ENCODE results near the gene ZNF853.

ZNF853 gene

GRCh38 chr7:6637544-6638229, 22.3 kb downstream of the ZNF853 start:
- DNase-seq, result peak; percentile 84

- DNase-seq, result no peak
Observed at GRCh38 chr7:6639032-6639431, 23.6 kb downstream of the ZNF853 start.

GRCh38 chr7:6639627-6640026, 24.2 kb downstream of the ZNF853 start:
- DNase-seq, result no peak

- DNase-seq, result no peak
Observed at GRCh38 chr7:6640246-6640721, 24.9 kb downstream of the ZNF853 start.

GRCh38 chr7:6641305-6642035, 26.1 kb downstream of the ZNF853 start:
- DNase-seq, result no peak

GRCh38 chr7:6642239-6642839, 26.9 kb downstream of the ZNF853 start:
- no peak for DNase-seq

GRCh38 chr7:6642861-6643640, 27.6 kb downstream of the ZNF853 start:
- DNase-seq, result no peak

GRCh38 chr7:6643915-6644625, 28.7 kb downstream of the ZNF853 start:
- DNase-seq, result no peak

- no peak for DNase-seq
Observed at GRCh38 chr7:6644728-6645127, 29.3 kb downstream of the ZNF853 start.

- no peak for DNase-seq
Observed at GRCh38 chr7:6646465-6646864, 31.1 kb downstream of the ZNF853 start.

GRCh38 chr7:6647080-6647479, 31.7 kb downstream of the ZNF853 start:
- no peak for DNase-seq

GRCh38 chr7:6647541-6647940, 32.1 kb downstream of the ZNF853 start:
- DNase-seq, result no peak

- no peak for DNase-seq
Observed at GRCh38 chr7:6648066-6648814, 32.8 kb downstream of the ZNF853 start.

GRCh38 chr7:6648815-6649104, 33.4 kb downstream of the ZNF853 start:
- DNase-seq, result no peak

GRCh38 chr7:6649241-6649961, 34.0 kb downstream of the ZNF853 start:
- DNase-seq, result peak; percentile 52

- DNase-seq, result peak; percentile 25
Observed at GRCh38 chr7:6650086-6650485, 34.7 kb downstream of the ZNF853 start.

GRCh38 chr7:6650521-6651011, 35.2 kb downstream of the ZNF853 start:
- DNase-seq, result peak; percentile 50

GRCh38 chr7:6651851-6652445, 36.5 kb downstream of the ZNF853 start:
- peak; percentile 60 for DNase-seq

GRCh38 chr7:6652446-6653011, 37.1 kb downstream of the ZNF853 start:
- DNase-seq, result peak; percentile 55

All from activated effector memory CD4-positive, alpha-beta T cell treated with anti-CD3 and anti-CD28 coated beads, Interleukin-2, amount 50 U/mL, for 16 hours (primary cell).